Forelimb muscle (tissue), 1 donor: ENCODE results near the gene SYCE3. TPM values are rescaled to one million over a fixed set of nuclear protein-coding genes. Genes with fewer than 3 reads are reported as not detected.

Experiments used
- DNase-seq: peaks from one replicate; pipeline ENCODE4 v3.0.0-alpha.2; 2013; ENCODE audit warnings: low read depth
- polyA plus RNA-seq: library from polyadenylated mRNA; unstranded; fragments of 120-200 nt; gene quantifications from one replicate; pipeline ENCODE4 v1.2.1, GENCODE V29; 2013; ENCODE audit not compliant: insufficient read length

The SYCE3 gene
- polyA plus RNA-seq, 1 donor: not detected

- no peak for DNase-seq
Observed at GRCh38 chr22:50503475-50504145, 59.1 kb downstream of the SYCE3 start.

- DNase-seq: no peak
Observed at GRCh38 chr22:50502628-50503474, 59.9 kb downstream of the SYCE3 start.

- DNase-seq: no peak
Observed at GRCh38 chr22:50502096-50502495, 60.6 kb downstream of the SYCE3 start.

Other genes with a start within 250 kb of the SYCE3 start
- gene DENND6B, start 235.9 kb downstream of the SYCE3 start, polyA plus RNA-seq: 5.2 TPM
- 35.5 TPM for gene PPP6R2, start 219.6 kb downstream of the SYCE3 start, polyA plus RNA-seq
- 39.9 TPM for gene SBF1, start 87.9 kb downstream of the SYCE3 start, polyA plus RNA-seq
- 0.30 TPM for gene ADM2, start 81.4 kb downstream of the SYCE3 start, polyA plus RNA-seq
- 0.15 TPM for gene MIOX, start 76.1 kb downstream of the SYCE3 start, polyA plus RNA-seq
- gene LMF2, start 55.2 kb downstream of the SYCE3 start, polyA plus RNA-seq: 36.6 TPM
- 31.3 TPM for gene NCAPH2, start 54.7 kb downstream of the SYCE3 start, polyA plus RNA-seq
- gene SCO2, start 37.3 kb downstream of the SYCE3 start, polyA plus RNA-seq: 1.6 TPM
- 2.8 TPM for gene TYMP, start 32.9 kb downstream of the SYCE3 start, polyA plus RNA-seq
- gene KLHDC7B, start 17.0 kb downstream of the SYCE3 start, polyA plus RNA-seq: 0.03 TPM
- gene CPT1B, start 15.5 kb upstream of the SYCE3 start, polyA plus RNA-seq: 47.0 TPM
- gene CHKB, start 19.9 kb upstream of the SYCE3 start, polyA plus RNA-seq: 41.1 TPM
- gene MAPK8IP2, start 37.9 kb upstream of the SYCE3 start, polyA plus RNA-seq: 0.51 TPM
- 13.2 TPM for gene ARSA, start 65.2 kb upstream of the SYCE3 start, polyA plus RNA-seq
- 17.8 TPM for gene SHANK3, start 109.9 kb upstream of the SYCE3 start, polyA plus RNA-seq
- gene ACR, start 175.3 kb upstream of the SYCE3 start, polyA plus RNA-seq: 0.42 TPM
- 21.8 TPM for gene RABL2B, start 220.7 kb upstream of the SYCE3 start, polyA plus RNA-seq